ACC112 (cell line): ENCODE measurements around the gene CERS6.

ENCODE experiments used
- H2AFZ ChIP-seq: fragments of 200-600 bp; sonication (generic); one replicate; pipeline ENCODE4 v1.6.0; 2017; ENCODE audit warnings: antibody characterized with exemption, low read length; ENCODE audit not compliant: unreplicated experiment
- H3K27ac ChIP-seq: fragments of 200-600 bp; sonication (generic); 2 replicates; pipeline ENCODE4 v1.5.1; 2014; ENCODE audit warnings: low read depth, mild to moderate bottlenecking, antibody characterized with exemption, low read length, moderate library complexity
- H3K27me3 ChIP-seq: fragments of 200-600 bp; sonication (generic); 2 replicates; pipeline ENCODE4 v1.6.1; 2014; ENCODE audit warnings: mild to moderate bottlenecking, antibody characterized with exemption, low read length, moderate library complexity, mixed read lengths; ENCODE audit not compliant: insufficient read depth
- H3K36me3 ChIP-seq: fragments of 200-600 bp; sonication (generic); 2 replicates; pipeline ENCODE4 v1.6.1; 2016; ENCODE audit warnings: mild to moderate bottlenecking, antibody characterized with exemption, low read length, moderate library complexity, mixed read lengths; ENCODE audit not compliant: insufficient read depth
- H3K4me1 ChIP-seq: fragments of 200-600 bp; sonication (generic); one replicate; pipeline ENCODE4 v1.6.1; 2016; ENCODE audit warnings: low read length, mixed read lengths; ENCODE audit not compliant: insufficient read depth, unreplicated experiment, control insufficient read depth
- H3K4me3 ChIP-seq: fragments of 200-600 bp; sonication (generic); 2 replicates; pipeline ENCODE4 v1.5.1; 2014; ENCODE audit warnings: mild to moderate bottlenecking, low read depth, low read length
- H3K79me2 ChIP-seq: fragments of 200-600 bp; sonication (generic); one replicate; pipeline ENCODE4 v1.6.0; 2016; ENCODE audit warnings: low read length; ENCODE audit not compliant: control insufficient read depth, unreplicated experiment, insufficient read depth

CERS6 gene

DNA sequence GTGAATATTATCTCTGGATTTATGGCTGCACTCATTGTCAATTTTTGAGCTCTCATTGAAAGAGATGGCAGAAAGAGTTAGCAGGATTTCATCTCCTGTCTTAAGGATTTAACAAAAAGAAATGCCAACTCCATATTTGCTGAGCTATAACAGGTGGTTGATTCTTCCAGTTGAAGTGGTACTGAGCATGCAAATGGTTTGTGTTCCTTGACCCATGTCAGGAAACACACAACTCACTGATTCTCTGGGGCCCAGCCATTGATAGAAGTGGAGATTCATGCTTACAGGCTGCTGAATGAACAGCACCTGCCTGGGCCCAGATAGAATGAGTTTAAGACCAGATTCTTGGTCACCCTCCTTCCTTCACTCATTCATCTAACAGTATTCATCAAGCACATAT, 128.8 kb downstream of the CERS6 start:
- Histone ChIP-seq H2AFZ (no peak overlapping the region), H3K4me3 (no peak overlapping the region; the same call in 1 of the 2 replicates), H3K36me3 (no peaks in the 10 kb centered on the region), H3K79me2 (peaks cover 22% of the 10 kb centered on the region), H3K27ac (peak overlapping the region; percentile 93), H3K27me3 (no peaks in the 10 kb centered on the region), H3K4me1 (peaks cover 27% of the 10 kb centered on the region)

DNA sequence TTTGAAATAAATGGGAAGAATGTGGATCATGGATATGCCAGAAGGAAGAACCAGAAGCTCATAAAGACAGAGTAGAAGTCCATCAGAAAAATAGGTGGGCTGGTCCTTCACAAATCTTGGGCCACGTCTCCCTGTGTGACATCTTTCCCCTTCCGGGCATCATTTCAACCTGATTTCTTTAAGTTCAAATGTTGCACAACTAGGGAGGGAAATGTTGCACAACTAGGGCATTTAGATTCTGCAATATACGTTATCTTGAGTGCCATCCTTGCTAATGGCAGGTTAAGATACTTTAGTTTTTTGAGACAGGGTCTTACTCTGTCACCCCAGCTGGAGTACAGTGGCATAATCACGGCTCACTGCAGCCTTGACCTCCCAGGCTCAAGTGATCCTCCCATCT, 129.6 kb downstream of the CERS6 start:
- peaks cover 27% of the 10 kb centered on the region for H3K4me1 ChIP-seq
- H3K36me3 ChIP-seq: no peaks in the 10 kb centered on the region
- H3K4me3 ChIP-seq: no peak overlapping the region
- H3K27ac ChIP-seq: no peak overlapping the region
- H3K79me2 ChIP-seq: peaks cover 22% of the 10 kb centered on the region
- H3K27me3 ChIP-seq: no peaks in the 10 kb centered on the region
- no peak overlapping the region for H2AFZ ChIP-seq

DNA sequence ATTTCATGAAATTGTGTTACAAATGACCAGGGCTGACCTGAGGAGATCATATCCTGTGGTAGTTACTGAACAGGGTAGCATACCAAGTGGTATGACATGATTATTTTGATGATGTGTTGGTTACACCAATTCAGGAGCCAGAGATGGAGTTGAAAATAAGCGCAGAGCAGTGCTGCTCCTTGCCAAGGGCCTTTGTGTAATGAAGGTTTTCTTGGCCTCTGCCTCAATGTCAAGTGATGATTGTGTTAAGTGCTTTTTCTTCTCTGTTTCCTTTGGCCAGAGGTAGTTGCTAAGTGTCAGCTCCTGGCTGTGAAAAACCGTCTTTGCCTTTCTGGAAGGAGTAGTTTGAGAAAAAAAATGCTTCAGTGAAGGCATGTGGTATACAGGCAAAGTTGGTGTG, 131.2 kb downstream of the CERS6 start:
- Histone ChIP-seq H2AFZ (no peak overlapping the region), H3K27ac (no peak overlapping the region), H3K36me3 (no peaks in the 10 kb centered on the region), H3K4me3 (no peak overlapping the region), H3K4me1 (peaks cover 27% of the 10 kb centered on the region), H3K79me2 (peaks cover 16% of the 10 kb centered on the region), H3K27me3 (no peaks in the 10 kb centered on the region)

DNA sequence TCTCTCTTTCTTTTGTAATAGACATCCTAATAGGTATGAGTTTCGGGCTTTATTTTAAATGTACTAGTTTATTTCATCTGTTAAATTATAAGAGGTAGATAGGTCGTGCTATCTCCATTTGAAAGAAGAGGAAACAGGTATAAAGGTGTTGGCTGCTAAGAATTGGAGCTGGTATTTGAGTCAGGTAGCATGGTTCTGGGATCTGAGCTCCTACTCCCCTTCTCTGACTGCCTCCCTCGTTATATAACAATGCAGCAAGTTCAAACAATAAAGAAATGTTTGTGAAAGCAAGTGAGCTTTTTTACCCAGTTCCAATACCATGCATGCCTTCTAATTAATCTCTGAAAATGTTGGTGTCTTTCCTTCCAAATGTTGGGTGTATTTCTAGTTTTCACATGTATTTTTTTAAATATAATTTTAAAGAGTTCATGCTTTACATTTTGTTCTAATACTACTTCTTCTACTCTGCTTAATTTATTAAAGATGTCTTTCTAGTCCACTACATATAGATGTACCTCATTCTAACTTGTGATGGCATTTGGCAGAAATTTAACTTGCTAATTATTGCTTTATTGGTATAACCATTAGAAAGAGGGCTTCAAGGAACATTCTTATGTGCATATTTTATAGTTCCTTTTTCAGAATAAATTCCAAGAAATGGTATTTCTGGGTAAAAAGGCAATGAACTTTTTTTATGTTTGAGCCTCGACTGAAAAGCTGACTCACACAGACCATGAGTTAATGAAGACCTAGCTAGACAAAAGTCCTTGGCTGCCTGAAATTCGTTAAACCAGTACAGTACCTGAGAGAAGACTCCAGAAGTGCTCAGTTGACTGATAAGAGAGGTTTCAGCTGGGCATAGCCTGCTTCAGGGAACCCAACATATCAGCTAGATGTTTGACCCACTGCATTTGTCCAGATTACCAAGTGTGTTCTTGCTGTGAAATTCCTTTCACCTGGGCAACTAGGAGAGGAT, 133.5 kb downstream of the CERS6 start:
- Histone ChIP-seq H2AFZ (no peak overlapping the region), H3K27ac (no peak overlapping the region), H3K4me1 (peaks cover 6% of the 10 kb centered on the region), H3K36me3 (no peaks in the 10 kb centered on the region), H3K27me3 (no peaks in the 10 kb centered on the region), H3K4me3 (no peak overlapping the region), H3K79me2 (peaks cover 11% of the 10 kb centered on the region)

DNA sequence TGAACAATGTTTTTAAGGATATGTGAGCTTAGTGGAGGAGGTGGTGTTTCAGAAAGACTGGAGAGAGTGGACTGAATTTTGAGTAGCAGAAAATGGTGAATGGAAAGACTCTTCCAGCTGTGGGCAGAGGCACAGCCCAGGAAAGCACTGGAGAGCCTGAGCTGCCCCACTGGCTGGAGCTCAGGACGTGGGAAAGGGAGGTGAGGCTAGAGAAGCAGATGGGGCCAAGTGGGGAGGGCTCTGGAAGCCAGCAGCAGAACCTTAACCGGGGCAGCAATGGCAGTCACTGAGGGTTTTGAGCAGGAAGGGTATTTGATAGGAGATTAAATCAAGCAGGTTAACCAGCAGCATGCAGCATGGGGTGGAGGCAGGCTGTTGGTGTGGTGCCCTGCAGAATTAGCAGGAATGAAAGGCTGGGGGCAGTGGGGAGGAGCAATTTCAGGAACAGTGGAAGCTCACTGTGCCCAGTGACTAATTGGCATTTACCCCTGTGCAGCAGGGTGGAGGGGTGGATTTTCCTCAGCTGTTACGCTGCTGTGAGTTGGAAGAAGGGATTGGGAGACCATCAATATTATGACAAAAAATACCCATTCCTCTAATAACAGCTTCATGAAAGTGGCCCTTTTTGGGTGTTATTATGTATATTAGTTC, 136.2 kb downstream of the CERS6 start:
- no peaks in the 10 kb centered on the region for H3K36me3 ChIP-seq
- no peak overlapping the region for H2AFZ ChIP-seq
- H3K4me1 ChIP-seq: no peaks in the 10 kb centered on the region
- H3K27ac ChIP-seq: no peak overlapping the region
- H3K4me3 ChIP-seq: no peak overlapping the region
- H3K79me2 ChIP-seq: peaks cover 2% of the 10 kb centered on the region
- no peaks in the 10 kb centered on the region for H3K27me3 ChIP-seq

DNA sequence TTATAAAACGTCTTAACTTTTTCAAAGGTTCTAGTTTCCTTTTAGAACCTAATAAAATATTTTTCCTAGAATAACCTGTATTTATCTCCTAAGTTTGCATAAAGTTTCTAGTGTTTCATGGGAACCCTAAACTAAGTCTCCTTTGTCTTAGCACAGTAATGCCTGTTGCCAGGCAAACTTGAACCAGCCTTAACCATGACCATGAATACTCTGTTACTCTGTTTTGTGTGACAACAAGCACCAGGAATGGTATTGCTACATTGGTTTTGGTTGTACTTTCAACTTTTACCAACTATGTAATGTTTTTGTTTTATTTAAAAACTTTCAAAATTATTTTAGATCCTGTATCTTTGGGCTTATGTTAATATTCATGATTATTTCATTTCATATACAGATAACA, 137.6 kb downstream of the CERS6 start:
- Histone ChIP-seq H3K27me3 (no peaks in the 10 kb centered on the region), H3K79me2 (no peaks in the 10 kb centered on the region), H3K4me3 (no peak overlapping the region), H3K36me3 (no peaks in the 10 kb centered on the region), H3K27ac (no peak overlapping the region), H2AFZ (no peak overlapping the region), H3K4me1 (no peaks in the 10 kb centered on the region)

DNA sequence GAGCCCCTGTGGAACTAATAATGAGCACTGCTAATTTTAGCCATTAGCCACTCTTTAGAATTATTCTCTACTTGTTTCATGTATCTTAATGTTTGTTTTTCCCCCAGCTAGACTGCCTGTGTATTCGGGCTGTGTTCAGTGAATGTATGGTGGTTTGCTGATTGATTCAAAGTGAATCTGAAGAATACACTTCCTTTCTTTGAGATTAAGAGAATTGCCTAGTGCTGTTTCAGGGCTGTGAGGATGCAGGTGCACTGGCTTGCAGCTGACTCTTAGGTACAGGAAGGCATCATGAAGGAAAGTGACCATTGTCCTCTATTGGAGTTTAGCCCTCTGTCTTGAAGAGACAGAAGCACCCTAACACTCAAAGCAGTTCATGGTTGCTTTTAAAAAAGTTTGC, 138.7 kb downstream of the CERS6 start:
- Histone ChIP-seq H3K27me3 (no peaks in the 10 kb centered on the region), H3K79me2 (no peaks in the 10 kb centered on the region), H3K4me1 (no peaks in the 10 kb centered on the region), H3K36me3 (no peaks in the 10 kb centered on the region), H2AFZ (no peak overlapping the region), H3K27ac (no peak overlapping the region), H3K4me3 (no peak overlapping the region)

DNA sequence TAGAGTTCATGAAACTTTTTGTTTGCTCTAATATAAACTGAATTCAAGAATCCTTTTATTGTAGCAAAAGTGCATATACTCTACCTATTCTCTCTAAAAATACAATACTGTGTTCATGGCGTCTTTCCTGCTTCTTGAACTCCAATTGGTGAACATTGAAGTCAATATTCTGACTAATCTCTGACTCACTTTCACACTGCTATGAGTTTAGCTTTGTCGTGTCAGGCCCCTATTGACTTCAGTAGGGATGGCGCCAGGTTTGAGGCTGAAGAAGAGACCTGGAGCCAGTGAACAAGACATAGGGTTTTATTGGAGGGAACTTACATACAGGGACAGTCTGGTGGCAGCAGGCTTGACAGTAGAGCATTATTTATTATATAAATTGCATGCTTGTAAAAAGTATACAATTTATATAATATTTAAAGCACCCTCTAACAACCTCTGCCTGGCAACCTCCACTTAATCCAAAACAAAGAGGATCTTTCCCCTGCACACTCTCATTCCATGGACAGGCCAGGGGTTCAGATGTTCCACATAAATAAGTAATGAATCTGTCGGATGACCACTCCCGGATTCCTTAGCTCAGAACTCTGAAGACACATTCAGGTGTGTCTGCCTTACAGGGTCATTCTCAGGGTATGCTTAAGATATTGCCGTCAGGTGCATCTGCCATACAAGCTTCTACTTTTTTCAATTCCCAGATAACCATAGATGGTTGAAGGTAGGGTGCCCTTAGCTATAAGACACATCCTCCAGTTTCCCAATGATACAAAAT, 141.0 kb downstream of the CERS6 start:
- Histone ChIP-seq H3K79me2 (no peaks in the 10 kb centered on the region), H3K36me3 (no peaks in the 10 kb centered on the region), H3K4me1 (no peaks in the 10 kb centered on the region), H3K4me3 (no peak overlapping the region), H3K27me3 (no peaks in the 10 kb centered on the region), H3K27ac (no peak overlapping the region), H2AFZ (no peak overlapping the region)

DNA sequence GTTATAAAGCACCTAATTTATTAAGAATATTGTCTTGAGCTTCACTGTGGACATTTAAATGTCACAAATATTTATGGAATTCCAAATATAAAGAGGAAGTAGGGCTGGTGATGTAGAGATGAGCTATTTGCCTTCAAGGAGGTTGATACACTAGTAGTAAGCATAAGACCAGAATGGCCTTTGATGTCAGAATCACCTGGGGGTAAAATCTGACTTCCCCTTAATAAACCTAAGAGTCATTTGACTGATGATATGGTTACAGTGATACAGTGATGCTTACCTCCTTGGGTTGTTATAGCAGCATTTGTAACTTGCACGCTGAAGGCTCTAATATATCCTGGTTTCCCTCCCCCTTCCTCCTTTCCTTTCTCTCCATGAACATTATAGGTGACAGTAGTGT, 143.7 kb downstream of the CERS6 start:
- Histone ChIP-seq H3K27me3 (no peaks in the 10 kb centered on the region), H2AFZ (no peak overlapping the region), H3K36me3 (no peaks in the 10 kb centered on the region), H3K79me2 (peaks cover 3% of the 10 kb centered on the region), H3K4me3 (no peak overlapping the region), H3K4me1 (no peaks in the 10 kb centered on the region), H3K27ac (no peak overlapping the region)

DNA sequence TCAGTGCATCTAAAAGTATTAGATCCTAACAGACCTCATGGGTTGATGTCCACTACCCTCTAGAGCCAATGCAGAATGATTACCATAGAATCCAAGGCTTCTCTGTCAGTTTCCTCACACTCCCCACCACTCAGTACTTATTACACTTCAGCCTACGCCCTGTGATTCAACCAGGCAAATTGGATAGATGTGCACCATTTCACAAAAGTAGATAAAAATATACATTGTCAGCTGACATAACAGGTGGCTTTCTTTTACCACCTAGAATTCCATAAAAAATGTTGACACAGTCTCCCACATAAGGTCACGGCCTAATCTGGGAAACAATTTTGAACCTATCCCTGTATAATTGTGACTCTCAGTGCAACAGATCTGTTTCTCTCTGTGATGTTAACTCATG, 144.9 kb downstream of the CERS6 start:
- H3K4me1 ChIP-seq: no peaks in the 10 kb centered on the region
- H3K27me3 ChIP-seq: no peaks in the 10 kb centered on the region
- H3K79me2 ChIP-seq: peaks cover 3% of the 10 kb centered on the region
- no peak overlapping the region for H3K4me3 ChIP-seq
- H3K27ac ChIP-seq: no peak overlapping the region
- H3K36me3 ChIP-seq: no peaks in the 10 kb centered on the region
- H2AFZ ChIP-seq: no peak overlapping the region
